ENCODE data around the gene TXNRD2.

DNA sequence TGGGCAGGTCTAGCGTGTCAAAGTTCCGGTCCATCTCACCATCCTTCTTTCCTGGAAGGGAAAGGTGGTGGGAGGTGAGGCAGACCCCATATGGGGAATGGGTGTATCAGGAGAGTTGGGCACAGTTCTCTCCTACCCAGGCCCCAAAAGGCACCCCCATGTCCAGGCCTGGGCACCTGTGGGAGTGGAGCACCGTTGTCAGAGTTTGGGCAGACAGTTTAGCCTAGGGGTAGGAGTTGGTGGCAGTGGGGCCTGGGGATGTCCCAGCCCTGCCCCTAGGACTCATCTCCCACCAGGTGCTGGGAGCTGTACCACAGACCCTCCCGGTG is 34.1 kb upstream of the TXNRD2 start:
- no peak for TF ChIP-seq YY1 (IDR thresholded peaks at IDR 0.05; ENCODE audit: insufficient read depth, insufficient read length)
- no peak for TF ChIP-seq ZNF274 (IDR thresholded peaks at IDR 0.05; ENCODE audit: low read depth, low read length)
- TF ChIP-seq SUZ12 (IDR thresholded peaks at IDR 0.05; ENCODE audit: extremely low read depth, insufficient read depth, insufficient read length) = no peak

Data from NT2/D1 (cell line).